H9 (cell line): ENCODE data around the gene RPS6KA4. TPM values are rescaled to one million over a fixed set of nuclear protein-coding genes. Genes with fewer than 3 reads are reported as not detected.

ENCODE experiments used
- DNase-seq: peaks from one replicate; pipeline ENCODE4 v3.0.0-alpha.2; 2017
- H2AFZ ChIP-seq: one replicate; pipeline ENCODE4 v1.6.1; 2013; ENCODE audit warnings: mild to moderate bottlenecking, low read length, control low read depth, moderate library complexity
- H2AK5ac ChIP-seq: 2 replicates; pipeline ENCODE4 v1.6.1; 2013; ENCODE audit warnings: low read length, control low read depth, mixed read lengths; ENCODE audit not compliant: insufficient read length
- H2BK120ac ChIP-seq: one replicate; pipeline ENCODE4 v1.6.1; 2013; ENCODE audit warnings: low read depth, mild to moderate bottlenecking, low read length, control low read depth, inconsistent platforms; ENCODE audit not compliant: poor library complexity, severe bottlenecking
- H2BK12ac ChIP-seq: 2 replicates; pipeline ENCODE4 v1.6.1; 2013; ENCODE audit warnings: low read length, control low read depth, mixed read lengths, low read depth; ENCODE audit not compliant: insufficient read length
- H2BK15ac ChIP-seq: 2 replicates; pipeline ENCODE4 v1.6.1; 2013; ENCODE audit warnings: low read depth, low read length, control low read depth
- H2BK20ac ChIP-seq: one replicate; pipeline ENCODE4 v1.6.1; 2013; ENCODE audit warnings: low read depth, mild to moderate bottlenecking, low read length, control low read depth, inconsistent platforms; ENCODE audit not compliant: poor library complexity, severe bottlenecking
- H2BK5ac ChIP-seq: 2 replicates; pipeline ENCODE4 v1.6.1; 2013; ENCODE audit warnings: low read length, control low read depth, mixed read lengths; ENCODE audit not compliant: insufficient read length
- H3K14ac ChIP-seq: 2 replicates; pipeline ENCODE4 v1.6.1; 2013; ENCODE audit warnings: low read length, control low read depth; ENCODE audit not compliant: insufficient read depth
- H3K18ac ChIP-seq: 2 replicates; pipeline ENCODE4 v1.6.1; 2013; ENCODE audit warnings: low read depth, mild to moderate bottlenecking, mixed read lengths, low read length, control low read depth; ENCODE audit not compliant: insufficient read length
- H3K23ac ChIP-seq: 2 replicates; pipeline ENCODE4 v1.6.1; 2013; ENCODE audit warnings: low read length, control low read depth, mixed read lengths, low read depth; ENCODE audit not compliant: insufficient read length
- H3K23me2 ChIP-seq: 2 replicates; pipeline ENCODE4 v1.6.1; 2013; ENCODE audit warnings: low read depth, mild to moderate bottlenecking, mixed read lengths, low read length, control low read depth; ENCODE audit not compliant: insufficient read length, poor library complexity, severe bottlenecking
- H3K27ac ChIP-seq: 2 replicates; pipeline ENCODE4 v1.5.1; 2013; ENCODE audit warnings: low read length, control low read depth, mixed read lengths, low read depth; ENCODE audit not compliant: insufficient read length
- H3K27me3 ChIP-seq: 2 replicates; pipeline ENCODE4 v1.6.1; 2013; ENCODE audit warnings: low read length, control low read depth, inconsistent platforms; ENCODE audit not compliant: insufficient read depth
- H3K4ac ChIP-seq: 2 replicates; pipeline ENCODE4 v1.6.1; 2013; ENCODE audit warnings: low read depth, mild to moderate bottlenecking, control low read depth, inconsistent platforms, low read length, moderate library complexity
- H3K4me1 ChIP-seq: 2 replicates; pipeline ENCODE4 v1.6.1; 2013; ENCODE audit warnings: low read length, control low read depth, inconsistent platforms; ENCODE audit not compliant: insufficient read depth
- H3K4me2 ChIP-seq: 2 replicates; pipeline ENCODE4 v1.6.1; 2013; ENCODE audit warnings: low read length, control low read depth, mixed read lengths; ENCODE audit not compliant: insufficient read length, insufficient read depth
- H3K56ac ChIP-seq: 2 replicates; pipeline ENCODE4 v1.6.1; 2013; ENCODE audit warnings: low read depth, mild to moderate bottlenecking, mixed read lengths, low read length, control low read depth; ENCODE audit not compliant: insufficient read length
- H3K79me1 ChIP-seq: 2 replicates; pipeline ENCODE4 v1.6.1; 2013; ENCODE audit warnings: low read depth, mild to moderate bottlenecking, moderate library complexity, low read length, control low read depth, inconsistent platforms; ENCODE audit not compliant: insufficient read depth, poor library complexity, severe bottlenecking
- H3K79me2 ChIP-seq: 2 replicates; pipeline ENCODE4 v1.6.1; 2013; ENCODE audit warnings: low read length, control low read depth, inconsistent platforms; ENCODE audit not compliant: insufficient read depth
- H3K9ac ChIP-seq: 2 replicates; pipeline ENCODE4 v1.6.1; 2013; ENCODE audit warnings: low read length, control low read depth, mixed read lengths; ENCODE audit not compliant: insufficient read length; ENCODE audit errors: extremely low read depth
- H3K9me3 ChIP-seq: one replicate; pipeline ENCODE4 v1.6.1; 2013; ENCODE audit warnings: low read depth, low read length, inconsistent platforms; ENCODE audit not compliant: control insufficient read depth
- H3T11ph ChIP-seq: one replicate; pipeline ENCODE4 v1.6.1; 2013; ENCODE audit warnings: mild to moderate bottlenecking, low read length, control low read depth, inconsistent platforms
- H4K20me1 ChIP-seq: one replicate; pipeline ENCODE4 v1.6.1; 2013; ENCODE audit not compliant: control insufficient read depth, insufficient read length, insufficient read depth
- H4K5ac ChIP-seq: 2 replicates; pipeline ENCODE4 v1.6.1; 2013; ENCODE audit warnings: low read depth, mild to moderate bottlenecking, mixed read lengths, low read length, control low read depth; ENCODE audit not compliant: insufficient read length
- H4K8ac ChIP-seq: replicated peaks from 2 replicates; pipeline ENCODE4 v1.6.1; 2013; ENCODE audit warnings: low read length, control low read depth, mixed read lengths, low read depth; ENCODE audit not compliant: insufficient read length
- H4K91ac ChIP-seq: 2 replicates; pipeline ENCODE4 v1.6.1; 2013; ENCODE audit warnings: low read depth, mild to moderate bottlenecking, moderate library complexity, mixed read lengths, low read length, control low read depth; ENCODE audit not compliant: insufficient read length
- H3K27ac Mint-ChIP-seq, 3 experiments: 2 replicates in 2 of 3; 3 replicates in 1 of 3; pipeline ENCODE4 v1.8.0; 2020 to 2021; ENCODE audit warnings: mixed read lengths in 3 of 3, mild to moderate bottlenecking in 1 of 3, moderate library complexity in 1 of 3
- H3K27me3 Mint-ChIP-seq: 2 replicates; pipeline ENCODE4 v1.8.0; 2021; ENCODE audit warnings: low read depth, mild to moderate bottlenecking, moderate library complexity, mixed read lengths
- H3K36me3 Mint-ChIP-seq, 3 experiments: 2 replicates in 2 of 3; 3 replicates in 1 of 3; pipeline ENCODE4 v1.8.0; 2020 to 2021; ENCODE audit warnings: low read depth in 3 of 3, mixed read lengths in 3 of 3; ENCODE audit not compliant: insufficient read depth in 1 of 3
- H3K4me1 Mint-ChIP-seq, 2 experiments: 2 replicates each; pipeline ENCODE4 v1.8.0; 2020; ENCODE audit warnings: mixed read lengths in 2 of 2
- H3K4me3 Mint-ChIP-seq, 2 experiments: 2 replicates in 1 of 2; 3 replicates in 1 of 2; pipeline ENCODE4 v1.8.0; 2020 to 2021; ENCODE audit warnings: mild to moderate bottlenecking in 2 of 2, mixed read lengths in 2 of 2, moderate library complexity in 1 of 2
- H3K9me3 Mint-ChIP-seq, 2 experiments: 2 replicates in 1 of 2; 3 replicates in 1 of 2; pipeline ENCODE4 v1.8.0; 2020; ENCODE audit warnings: mild to moderate bottlenecking in 2 of 2, mixed read lengths in 2 of 2, moderate library complexity in 1 of 2
- CTCF ChIP-seq: fragments of 200-600 bp; sonication (generic); conservative IDR thresholded peaks from 3 replicates; pipeline ENCODE4 v1.8.0; 2021; ENCODE audit warnings: antibody characterized with exemption, mild to moderate bottlenecking
- WGBS: extraction: QIAGEN DNeasy Blood & Tissue Kit; methylation state at CpG from one replicate; pipeline ENCODE4 v1.1.7; 2013; ENCODE audit warnings: missing lambda C conversion rate, low lambda C conversion rate, mixed read lengths; ENCODE audit not compliant: insufficient read length; ENCODE audit errors: extremely low coverage; 5-methylcytosine and 5-hydroxymethylcytosine counted together
- total RNA-seq: library from RNA; stranded (reverse); gene quantifications from 2 replicates; pipeline ENCODE4 v1.2.1, GENCODE V29; 2021

Gene RPS6KA4
- total RNA-seq, 1 experiment from 2014 or later = 10.8 TPM

GRCh38 chr11:64396079-64396591, 37.2 kb downstream of the RPS6KA4 start:
- H2BK20ac ChIP-seq = no peak overlapping the region
- H4K20me1 ChIP-seq = peaks cover 3% of the 10 kb centered on the region
- peaks cover 17% of the 10 kb centered on the region for H3K27me3 Mint-ChIP-seq
- no peak overlapping the region for H4K91ac ChIP-seq
- H3K4ac ChIP-seq = no peak overlapping the region
- peak; percentile 78 for DNase-seq
- TF ChIP-seq CTCF = no peak
- H3K4me1 ChIP-seq = peaks cover 3% of the 10 kb centered on the region; the same call in 1 of the 2 replicates
- no peak overlapping the region for H4K8ac ChIP-seq
- no peak overlapping the region for H3K27ac ChIP-seq
- H3K4me2 ChIP-seq = peak overlapping the region; percentile 2
- no peaks in the 10 kb centered on the region for H3K23me2 ChIP-seq
- no peak overlapping the region for H2AK5ac ChIP-seq
- H3K4me3 Mint-ChIP-seq = peak overlapping the region in 1 of 2 experiments; percentile 55; a peak in 2 of 5 replicates
- H3K56ac ChIP-seq = no peak overlapping the region
- no peaks in the 10 kb centered on the region for H3K9me3 ChIP-seq
- H3K79me2 ChIP-seq = no peaks in the 10 kb centered on the region
- H3K36me3 Mint-ChIP-seq = no peaks in the 10 kb centered on the region; a peak in 1 of 7 replicates
- H3K79me1 ChIP-seq = no peaks in the 10 kb centered on the region
- H2BK120ac ChIP-seq = no peak overlapping the region
- peaks cover 20 to 27% of the 10 kb centered on the region in 2 experiments for H3K4me1 Mint-ChIP-seq
- no peak overlapping the region for H3K23ac ChIP-seq
- H3K14ac ChIP-seq = no peak overlapping the region
- peaks cover 0 to 1% of the 10 kb centered on the region in 2 experiments; a peak in 1 of 5 replicates for H3K9me3 Mint-ChIP-seq
- H3K9ac ChIP-seq = no peak overlapping the region
- H2BK12ac ChIP-seq = no peak overlapping the region
- no peak overlapping the region for H4K5ac ChIP-seq
- H3T11ph ChIP-seq = no peak overlapping the region
- no peak overlapping the region for H2BK15ac ChIP-seq
- H3K27me3 ChIP-seq = no peaks in the 10 kb centered on the region
- no CpG with 5 or more reads among the region's 15 CpGs for whole genome bisulfite sequencing
- peak overlapping the region; percentile 20 to 89 (median 50); a peak in 6 of 7 replicates for H3K27ac Mint-ChIP-seq
- H3K18ac ChIP-seq = no peak overlapping the region
- H2AFZ ChIP-seq = peak overlapping the region; percentile 2
- H2BK5ac ChIP-seq = no peak overlapping the region
